Measurements from ENCODE around the gene HILPDA.
A peak's percentile ranks its signal among the peaks of the same experiment; 100 is the strongest.

HILPDA gene

DNA sequence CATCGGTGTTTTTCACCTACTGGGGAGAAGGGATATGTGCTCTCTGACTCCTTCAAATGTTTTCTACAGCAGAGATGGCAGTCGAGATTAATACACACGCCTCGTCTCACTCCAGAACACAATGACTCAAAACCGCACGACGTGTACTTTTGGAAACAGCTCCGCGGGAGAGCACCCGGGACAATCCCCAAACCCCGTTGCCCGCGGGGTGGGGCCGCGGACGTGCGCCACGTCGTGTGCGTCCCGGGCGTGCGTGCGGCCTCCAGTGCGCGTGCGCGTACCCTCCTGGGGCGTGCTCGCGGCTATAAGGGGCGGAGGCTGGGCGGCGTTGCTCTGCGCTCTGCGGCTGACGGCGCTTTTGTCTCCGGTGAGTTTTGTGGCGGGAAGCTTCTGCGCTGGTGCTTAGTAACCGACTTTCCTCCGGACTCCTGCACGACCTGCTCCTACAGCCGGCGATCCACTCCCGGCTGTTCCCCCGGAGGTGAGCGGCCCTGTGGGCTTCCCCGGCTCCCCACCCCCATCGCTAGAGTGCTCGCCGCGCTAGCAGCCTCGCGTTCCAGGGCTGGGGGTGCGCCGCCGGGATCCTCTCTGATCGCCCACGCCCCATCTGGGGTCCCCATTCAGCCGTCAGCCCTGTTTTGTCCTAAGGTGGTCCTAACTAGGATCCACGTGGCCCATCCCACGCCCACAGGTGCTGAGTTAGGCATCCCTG lies at the start of gene HILPDA:
Gene HILPDA, plus strand, starts transcription at position 336 of the 712 bp plus-strand sequence. CDS start 1,391 bp downstream, outside the sequence.
- peaks cover 63% of the 10 kb centered on the region for H3K4me1 Mint-ChIP-seq
- DNase-seq (ENCODE audit: low spot score in 2 of 2) (peak; percentile 94 to 95), ATAC-seq (peak; percentile 92)
- H3K9me3 Mint-ChIP-seq: no peaks in the 10 kb centered on the region
- H3K36me3 Mint-ChIP-seq: peaks cover 59% of the 10 kb centered on the region
- H3K4me3 Mint-ChIP-seq: peak within 1 kb of the TSS; percentile 90
- peak within 1 kb of the TSS; percentile 91 for H3K27ac Mint-ChIP-seq

DNA sequence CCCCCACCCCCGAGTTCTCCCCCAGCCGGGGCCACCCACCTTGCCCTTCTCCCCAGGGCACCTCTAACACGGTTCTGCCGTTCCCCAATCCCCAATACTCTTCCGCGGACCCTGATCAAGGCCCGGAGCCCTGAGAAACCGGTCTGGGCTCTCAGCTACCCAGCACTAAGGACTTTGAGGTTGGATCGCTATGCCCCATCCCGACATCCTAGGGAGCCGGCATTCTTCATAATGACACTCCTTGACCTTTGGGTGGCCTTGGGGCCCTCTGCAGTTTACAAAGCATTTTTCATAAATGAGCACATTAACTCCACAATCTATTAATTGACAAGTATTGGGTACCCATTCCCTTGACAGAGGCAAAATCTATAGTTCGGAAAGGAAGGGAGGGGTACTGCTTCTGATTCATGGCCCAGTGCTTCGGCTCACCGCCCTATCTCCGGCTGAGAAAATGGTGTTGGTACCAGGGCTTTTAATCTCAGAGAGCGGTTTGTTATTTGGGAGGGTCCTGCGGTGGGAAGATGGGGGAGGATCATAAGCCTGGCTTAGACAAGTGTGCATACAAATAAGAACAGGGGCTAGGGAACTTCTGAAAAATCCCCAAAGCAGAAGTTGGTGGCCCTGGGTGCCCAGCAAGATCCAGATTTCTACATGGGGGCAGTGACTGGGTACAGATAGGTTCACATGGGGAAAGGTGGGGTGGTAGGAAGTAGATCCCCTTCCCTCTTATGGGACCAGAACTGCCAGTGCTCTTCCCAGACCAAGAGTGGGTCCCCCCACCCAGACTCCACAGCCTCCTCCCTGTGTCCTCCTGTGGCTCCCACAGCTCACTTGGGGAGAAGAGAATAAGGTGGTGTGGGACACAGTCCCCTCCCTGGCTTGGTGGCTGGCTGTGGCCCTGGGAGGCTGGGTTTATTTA lies 49.1 kb upstream of the HILPDA start:
- H3K9me3 Mint-ChIP-seq: no peaks in the 10 kb centered on the region
- DNase-seq (ENCODE audit: low spot score in 2 of 2) (no peak), ATAC-seq (no peak)
- peak overlapping the region; percentile 87 for H3K27ac Mint-ChIP-seq
- H3K4me1 Mint-ChIP-seq: peaks cover 49% of the 10 kb centered on the region
- H3K36me3 Mint-ChIP-seq: peaks cover 39% of the 10 kb centered on the region
- peak overlapping the region; percentile 83 for H3K4me3 Mint-ChIP-seq

DNA sequence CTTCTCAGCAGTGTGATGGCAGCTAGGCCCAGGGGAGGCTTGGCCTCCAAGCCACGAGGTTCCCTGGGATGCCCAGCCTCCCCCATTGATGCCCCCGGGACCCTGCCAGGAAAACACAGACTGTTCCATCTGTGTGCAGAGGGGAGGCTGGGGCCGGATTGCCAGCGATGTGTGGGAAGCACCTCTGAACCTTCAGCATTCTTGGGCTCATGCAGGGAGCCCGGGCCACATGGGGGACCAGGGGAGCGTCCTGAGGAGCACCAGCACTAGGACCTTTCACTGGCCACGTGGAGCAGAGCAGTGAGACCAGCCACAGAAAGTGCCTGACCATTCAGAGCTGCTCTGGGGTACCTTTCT lies 48.5 kb upstream of the HILPDA start:
- ATAC-seq: no peak
- no peak overlapping the region for H3K27ac Mint-ChIP-seq
- no peak overlapping the region for H3K4me3 Mint-ChIP-seq
- H3K4me1 Mint-ChIP-seq: peaks cover 48% of the 10 kb centered on the region
- H3K9me3 Mint-ChIP-seq: no peaks in the 10 kb centered on the region
- peaks cover 33% of the 10 kb centered on the region for H3K36me3 Mint-ChIP-seq
- no peak for DNase-seq (ENCODE audit: low spot score in 2 of 2)

- H3K4me1 Mint-ChIP-seq: peaks cover 48% of the 10 kb centered on the region
- no peaks in the 10 kb centered on the region for H3K9me3 Mint-ChIP-seq
- peaks cover 27% of the 10 kb centered on the region for H3K36me3 Mint-ChIP-seq
- H3K4me3 Mint-ChIP-seq: peak overlapping the region; percentile 86
- no peak for ATAC-seq
- no peak overlapping the region for H3K27ac Mint-ChIP-seq
- no peak for DNase-seq (ENCODE audit: low spot score in 2 of 2)
Measured at GRCh38 chr7:128407751-128408708, 47.6 kb upstream of the HILPDA start.

DNA sequence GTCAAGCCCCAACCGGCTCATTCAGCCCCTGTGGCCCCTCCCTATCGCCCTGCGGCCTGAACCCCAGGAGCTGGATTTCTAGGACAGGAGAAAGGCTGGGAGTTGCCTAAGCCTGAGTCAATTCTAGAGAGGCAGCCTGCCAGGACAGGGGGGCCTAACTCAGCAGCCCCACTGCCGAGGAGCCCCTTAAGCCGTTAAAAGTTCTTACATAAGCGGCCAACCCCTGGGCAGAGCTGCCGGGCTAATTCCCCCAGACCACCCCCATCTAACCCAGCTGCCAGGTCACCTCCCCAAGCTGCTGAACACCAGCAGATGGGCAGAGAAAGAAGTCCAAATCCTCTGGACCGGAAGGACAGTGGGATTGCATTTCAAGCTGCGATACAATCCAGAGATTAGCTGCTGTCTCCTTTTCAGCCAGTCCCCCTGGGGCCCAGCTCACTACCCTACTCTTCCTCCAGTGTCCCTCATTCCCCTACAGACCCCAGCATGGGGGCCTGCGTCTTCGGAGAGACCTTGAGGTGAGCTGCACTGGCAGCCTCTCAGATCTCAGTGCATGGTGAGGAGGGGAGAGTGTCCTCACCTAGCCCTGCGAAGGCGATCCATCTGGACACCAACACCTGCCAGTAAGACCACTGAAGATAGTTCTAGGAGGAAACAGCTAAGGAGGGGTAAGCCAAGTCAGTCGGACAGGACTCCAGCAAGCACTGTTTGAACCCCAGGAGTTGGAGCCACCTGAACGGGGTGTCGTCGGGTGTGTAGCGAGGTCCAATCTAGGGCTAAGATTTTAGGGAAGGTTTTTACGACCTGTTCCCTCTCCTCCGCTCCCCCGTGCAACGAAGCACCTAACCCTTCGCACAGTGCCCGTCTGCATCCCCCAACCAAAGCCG lies 46.7 kb upstream of the HILPDA start:
- no peaks in the 10 kb centered on the region for H3K9me3 Mint-ChIP-seq
- peaks cover 40% of the 10 kb centered on the region for H3K4me1 Mint-ChIP-seq
- no peak for DNase-seq (ENCODE audit: low spot score in 2 of 2)
- peak overlapping the region; percentile 86 for H3K4me3 Mint-ChIP-seq
- peak overlapping the region; percentile 40 for H3K27ac Mint-ChIP-seq
- H3K36me3 Mint-ChIP-seq: peaks cover 18% of the 10 kb centered on the region
- no peak for ATAC-seq

GRCh38 chr7:128409596-128410450 lies 45.9 kb upstream of the HILPDA start, which contains the start of gene IMPDH1:
TSS of gene IMPDH1 (minus strand) at chr7:128409982. CDS start at chr7:128409901, 81 bp downstream.
- no peaks in the 10 kb centered on the region for H3K9me3 Mint-ChIP-seq
- H3K4me1 Mint-ChIP-seq: peaks cover 32% of the 10 kb centered on the region
- H3K4me3 Mint-ChIP-seq: peak within 1 kb of the TSS; percentile 86
- DNase-seq (ENCODE audit: low spot score in 2 of 2): peak; percentile 92 to 93
- H3K36me3 Mint-ChIP-seq: peaks cover 14% of the 10 kb centered on the region
- peak within 1 kb of the TSS; percentile 40 for H3K27ac Mint-ChIP-seq
- ATAC-seq: peak; percentile 89

DNA sequence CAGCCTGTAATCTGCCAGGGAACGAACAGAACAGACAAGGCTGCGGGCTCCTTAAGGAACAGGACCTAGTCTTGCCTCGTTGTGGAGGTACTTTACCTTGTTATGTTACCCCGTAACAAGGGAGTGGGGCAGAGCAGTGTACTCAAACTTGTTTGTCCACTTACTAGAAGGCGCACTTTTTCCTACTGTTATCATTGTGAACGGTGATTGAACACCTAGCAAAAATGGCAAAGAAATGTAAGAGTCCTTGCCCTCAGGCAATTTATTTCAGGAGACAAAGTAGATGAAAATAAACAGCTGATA lies 45.3 kb upstream of the HILPDA start:
- no peak overlapping the region for H3K27ac Mint-ChIP-seq
- ATAC-seq: no peak

GRCh38 chr7:128415217-128415785 lies 40.4 kb upstream of the HILPDA start:
- no peak for ATAC-seq
- no peak overlapping the region for H3K4me3 Mint-ChIP-seq
- peaks cover 10% of the 10 kb centered on the region for H3K4me1 Mint-ChIP-seq
- no peak overlapping the region for H3K27ac Mint-ChIP-seq
- no peak for DNase-seq (ENCODE audit: low spot score in 2 of 2)
- H3K9me3 Mint-ChIP-seq: no peaks in the 10 kb centered on the region
- H3K36me3 Mint-ChIP-seq: no peaks in the 10 kb centered on the region

More for the DNA sequence above, 45.3 kb upstream of the HILPDA start:
- Mint-ChIP-seq H3K9me3 (no peaks in the 10 kb centered on the region), H3K36me3 (peaks cover 11% of the 10 kb centered on the region), H3K4me1 (peaks cover 28% of the 10 kb centered on the region), H3K4me3 (peak overlapping the region; percentile 86)
- DNase-seq (ENCODE audit: low spot score in 2 of 2): no peak

GRCh38 chr7:128417071-128417470 lies 38.6 kb upstream of the HILPDA start:
- peaks cover 26% of the 10 kb centered on the region for H3K4me1 Mint-ChIP-seq
- DNase-seq (ENCODE audit: low spot score in 2 of 2) (no peak), ATAC-seq (no peak)
- H3K27ac Mint-ChIP-seq: no peak overlapping the region
- H3K36me3 Mint-ChIP-seq: no peaks in the 10 kb centered on the region
- H3K4me3 Mint-ChIP-seq: no peak overlapping the region
- no peaks in the 10 kb centered on the region for H3K9me3 Mint-ChIP-seq

GRCh38 chr7:128419257-128419656 lies 36.4 kb upstream of the HILPDA start:
- H3K4me3 Mint-ChIP-seq: no peak overlapping the region
- no peak for ATAC-seq
- DNase-seq (ENCODE audit: low spot score in 2 of 2): no peak
- H3K27ac Mint-ChIP-seq: peak overlapping the region; percentile 23
- H3K9me3 Mint-ChIP-seq: no peaks in the 10 kb centered on the region
- H3K4me1 Mint-ChIP-seq: peaks cover 44% of the 10 kb centered on the region
- H3K36me3 Mint-ChIP-seq: no peaks in the 10 kb centered on the region

DNA sequence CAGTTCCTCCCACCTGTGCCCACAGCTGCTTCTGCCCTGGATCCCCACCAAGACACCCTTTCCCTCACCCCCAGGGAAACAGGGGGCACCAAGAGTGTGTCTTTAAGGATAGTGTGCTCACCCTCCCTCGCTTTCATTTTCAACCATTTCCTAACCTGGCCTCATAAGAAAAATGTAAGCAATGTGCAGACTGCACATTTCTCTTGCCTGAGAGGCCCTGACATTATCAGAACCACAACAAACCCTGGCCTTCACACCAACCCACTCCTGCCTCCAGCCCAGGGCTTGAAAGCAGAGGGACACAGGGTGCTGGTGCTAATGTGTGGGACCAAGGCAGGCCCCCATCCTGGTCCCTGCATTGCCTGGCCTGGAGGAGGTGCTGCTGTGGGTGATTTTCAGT lies 34.9 kb upstream of the HILPDA start:
- Mint-ChIP-seq H3K4me1 (peaks cover 44% of the 10 kb centered on the region), H3K36me3 (no peaks in the 10 kb centered on the region), H3K9me3 (no peaks in the 10 kb centered on the region), H3K4me3 (no peak overlapping the region), H3K27ac (peak overlapping the region; percentile 34)
- DNase-seq (ENCODE audit: low spot score in 2 of 2): no peak
- no peak for ATAC-seq

DNA sequence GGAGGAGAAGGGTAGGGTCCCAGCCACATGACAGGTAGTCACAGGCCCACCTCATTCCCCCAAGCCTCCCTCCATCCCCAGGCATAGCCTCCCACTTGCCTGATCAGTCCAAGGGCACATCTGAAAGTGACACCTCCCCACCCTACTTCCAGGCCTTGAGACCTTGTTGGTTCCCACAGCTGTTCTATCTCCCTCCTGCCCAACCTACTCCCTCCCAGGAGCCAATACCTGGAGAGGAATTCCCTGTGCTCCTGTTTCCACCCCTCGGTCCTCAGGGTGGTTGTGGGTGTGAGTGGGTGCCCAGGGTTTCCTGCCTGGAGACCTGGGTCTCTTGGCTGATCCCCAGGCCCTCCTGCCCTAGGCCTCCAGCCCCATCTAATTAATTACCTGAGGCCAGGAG lies 34.3 kb upstream of the HILPDA start:
- Mint-ChIP-seq H3K27ac (no peak overlapping the region), H3K36me3 (no peaks in the 10 kb centered on the region), H3K9me3 (no peaks in the 10 kb centered on the region), H3K4me1 (peaks cover 44% of the 10 kb centered on the region), H3K4me3 (no peak overlapping the region)
- no peak for DNase-seq (ENCODE audit: low spot score in 2 of 2)
- ATAC-seq: no peak

DNA sequence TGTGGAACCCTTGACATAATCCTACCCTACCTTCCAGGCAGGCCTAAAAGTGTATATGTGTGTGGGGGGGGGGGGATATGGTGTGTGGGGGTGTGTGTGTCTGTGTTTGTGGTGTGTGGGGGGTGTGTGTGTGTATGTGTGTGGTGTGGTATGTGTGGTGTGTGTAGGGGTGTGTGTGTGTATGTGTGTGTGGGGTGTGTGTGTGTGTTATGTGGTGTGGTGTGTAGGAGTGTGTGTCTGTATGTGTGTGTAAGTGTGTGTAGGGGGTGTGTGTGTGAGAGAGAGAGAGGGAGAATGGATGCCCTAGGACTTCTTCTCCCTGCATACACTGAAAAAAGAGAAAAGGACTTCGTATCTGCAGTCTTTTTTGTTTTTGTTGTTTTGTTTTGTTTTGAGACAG lies 33.6 kb upstream of the HILPDA start:
- no peaks in the 10 kb centered on the region for H3K9me3 Mint-ChIP-seq
- no peaks in the 10 kb centered on the region for H3K36me3 Mint-ChIP-seq
- no peak for ATAC-seq
- peak overlapping the region; percentile 79 for H3K27ac Mint-ChIP-seq
- H3K4me3 Mint-ChIP-seq: peak overlapping the region; percentile 41
- peaks cover 44% of the 10 kb centered on the region for H3K4me1 Mint-ChIP-seq
- no peak for DNase-seq (ENCODE audit: low spot score in 2 of 2)

Data from stimulated activated effector memory CD8-positive, alpha-beta T cell treated with anti-CD3 and anti-CD28 coated beads, Interleukin-12 subunit alpha, Interleukin-12 subunit beta, amount 100 ng/mL, for 72 hours (primary cell).